SW480 (cell line): ENCODE data around the gene FADS1.

ENCODE experiments used
- DNase-seq: peaks from one replicate; pipeline ENCODE4 v3.0.0-alpha.2; 2016; ENCODE audit warnings: low spot score

Gene FADS1

DNA sequence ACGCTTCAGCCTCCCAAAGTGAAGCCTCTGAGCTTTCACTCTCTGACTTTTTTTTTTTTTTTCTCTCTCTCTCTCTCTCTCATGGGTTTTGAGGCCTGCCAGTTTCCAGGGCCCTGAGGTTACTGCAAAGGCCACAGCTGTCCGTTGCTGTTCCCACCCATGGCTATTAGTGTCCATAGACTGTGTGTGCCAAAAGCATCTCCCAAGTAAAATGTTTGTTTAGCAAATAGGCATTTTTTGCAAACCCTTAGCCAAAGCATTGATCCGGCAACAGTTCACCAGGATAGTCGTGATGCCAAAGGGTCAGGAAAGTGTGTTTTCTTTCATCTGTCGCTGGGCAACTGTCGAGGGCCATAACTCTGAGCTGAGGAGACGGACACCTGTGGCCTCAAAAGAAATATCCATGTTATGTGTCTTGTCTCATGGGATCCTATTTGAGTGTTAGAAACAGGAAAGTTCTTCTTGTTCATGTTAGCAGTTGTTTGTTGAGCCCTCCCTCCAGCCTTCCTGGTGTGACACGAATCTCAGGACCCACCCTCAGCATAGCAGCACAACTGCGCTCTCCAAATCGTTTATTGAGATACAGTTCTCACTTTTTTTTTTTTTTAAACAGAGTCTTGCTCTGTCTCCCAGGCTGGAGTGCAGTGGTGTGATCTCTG, 29.7 kb upstream of the FADS1 start:
- no peak for DNase-seq

GRCh38 chr11:61844909-61845565, 28.2 kb upstream of the FADS1 start:
- no peak for DNase-seq

DNA sequence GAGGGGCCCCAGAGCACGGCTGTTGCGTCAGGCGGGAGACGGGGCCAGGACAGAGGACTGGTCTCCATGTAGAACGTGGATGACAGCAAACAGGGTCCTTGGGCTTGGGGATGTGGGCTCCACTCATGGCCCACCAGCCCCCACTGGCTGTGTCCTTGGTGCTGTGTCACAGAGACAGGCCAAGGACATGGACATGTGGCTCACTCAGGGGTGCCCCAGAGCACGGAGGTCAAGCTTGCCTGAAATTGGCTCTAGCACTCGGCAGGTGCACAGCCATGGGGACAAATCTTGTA, 25.7 kb upstream of the FADS1 start:
- no peak for DNase-seq

GRCh38 chr11:61841636-61842527, 25.1 kb upstream of the FADS1 start:
- no peak for DNase-seq

DNA sequence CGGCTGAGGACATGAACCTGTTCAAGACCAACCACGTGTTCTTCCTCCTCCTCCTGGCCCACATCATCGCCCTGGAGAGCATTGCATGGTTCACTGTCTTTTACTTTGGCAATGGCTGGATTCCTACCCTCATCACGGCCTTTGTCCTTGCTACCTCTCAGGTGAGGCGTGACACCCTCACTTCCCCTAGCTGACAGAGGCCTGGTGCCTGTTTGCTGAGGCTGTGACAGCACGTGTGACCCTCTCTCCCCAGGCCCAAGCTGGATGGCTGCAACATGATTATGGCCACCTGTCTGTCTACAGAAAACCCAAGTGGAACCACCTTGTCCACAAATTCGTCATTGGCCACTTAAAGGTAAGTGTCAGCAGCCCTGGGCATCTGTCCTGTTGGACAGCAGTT, 23.6 kb upstream of the FADS1 start:
- DNase-seq, result no peak

DNA sequence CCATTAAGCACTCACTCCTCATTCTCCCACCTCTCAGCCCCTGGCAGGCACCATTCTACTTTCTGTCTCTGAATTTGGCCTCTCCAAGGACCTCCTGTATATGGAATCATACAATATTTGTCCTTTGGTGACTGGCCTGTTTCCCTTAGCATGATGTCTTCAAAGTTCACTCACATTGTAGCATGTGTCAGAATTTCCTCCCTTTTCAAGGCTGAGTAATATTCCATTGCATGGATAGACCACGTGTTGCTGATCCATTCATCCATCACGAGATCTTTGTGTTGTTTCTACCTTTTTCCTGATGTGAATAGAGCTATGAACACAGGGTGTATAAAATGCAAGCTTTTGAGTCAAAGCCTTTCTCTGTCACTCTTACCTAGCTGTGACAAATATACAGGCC, 22.9 kb upstream of the FADS1 start:
- DNase-seq, result no peak

GRCh38 chr11:61838921-61839320, 22.1 kb upstream of the FADS1 start:
- no peak for DNase-seq

DNA sequence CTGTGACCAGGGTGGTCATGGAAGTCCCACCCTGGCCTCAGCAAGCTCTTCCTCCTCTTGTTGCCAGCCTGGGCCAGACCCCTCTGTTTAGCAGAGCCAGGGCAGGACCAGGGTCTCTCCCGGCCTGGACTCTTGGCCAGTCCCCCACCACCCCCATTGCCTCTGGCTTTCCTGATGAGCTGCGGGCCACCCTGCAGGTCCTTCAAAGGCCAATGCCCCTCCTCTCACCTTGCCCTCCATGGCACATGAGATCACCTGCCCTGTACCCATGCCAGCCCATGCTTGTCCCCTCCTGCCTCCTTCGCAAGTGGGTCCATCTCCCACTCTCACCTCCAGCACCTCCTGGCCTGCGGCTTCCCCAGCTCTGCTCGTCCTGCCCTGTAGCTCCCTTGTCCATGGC, 21.7 kb upstream of the FADS1 start:
- no peak for DNase-seq

DNA sequence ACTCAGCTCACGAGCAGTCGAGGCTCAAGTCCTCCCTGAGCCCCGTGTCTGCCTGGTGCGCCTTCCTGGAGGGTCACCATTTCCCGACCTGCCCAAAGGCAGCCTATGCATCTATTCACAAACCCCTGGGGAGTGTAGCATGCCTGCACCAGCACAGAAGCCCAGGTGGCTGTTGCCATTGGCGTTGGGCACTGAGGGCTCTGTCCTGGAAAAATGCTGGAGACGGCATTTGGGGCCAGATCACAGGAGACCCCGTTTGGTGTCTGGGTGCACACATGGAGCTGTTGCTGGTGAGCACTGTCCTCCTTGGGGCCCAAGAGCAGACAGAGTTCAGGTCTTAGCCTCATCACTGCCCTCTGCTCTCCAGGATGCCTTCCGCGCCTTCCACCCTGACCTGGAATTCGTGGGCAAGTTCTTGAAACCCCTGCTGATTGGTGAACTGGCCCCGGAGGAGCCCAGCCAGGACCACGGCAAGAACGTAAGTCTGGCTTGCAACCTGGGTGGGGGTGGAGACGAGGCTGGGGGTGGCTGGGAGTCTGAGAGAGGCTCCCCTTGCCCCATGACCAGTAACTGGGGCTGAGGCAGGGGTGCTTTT, 20.7 kb upstream of the FADS1 start:
- no peak for DNase-seq

DNA sequence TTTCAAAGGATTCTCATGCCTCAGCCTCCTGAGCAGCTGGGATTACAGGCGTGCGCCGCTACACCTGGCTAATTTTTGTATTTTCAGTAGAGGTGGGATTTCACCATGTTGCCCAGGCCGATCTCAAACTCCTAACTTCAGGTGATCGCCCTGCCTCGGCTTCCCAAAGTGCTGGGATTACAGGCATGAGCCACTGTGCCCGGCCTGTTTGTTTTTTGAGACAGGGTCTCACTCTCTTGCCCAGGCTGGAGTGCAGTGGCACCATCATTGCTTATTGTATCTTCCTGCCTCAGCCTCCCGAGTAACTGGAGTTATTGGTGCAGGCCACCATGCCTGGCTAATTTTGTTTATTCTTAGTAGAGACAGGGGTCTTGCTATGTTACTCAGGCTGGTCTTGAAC, 19.4 kb upstream of the FADS1 start:
- DNase-seq, result no peak

DNA sequence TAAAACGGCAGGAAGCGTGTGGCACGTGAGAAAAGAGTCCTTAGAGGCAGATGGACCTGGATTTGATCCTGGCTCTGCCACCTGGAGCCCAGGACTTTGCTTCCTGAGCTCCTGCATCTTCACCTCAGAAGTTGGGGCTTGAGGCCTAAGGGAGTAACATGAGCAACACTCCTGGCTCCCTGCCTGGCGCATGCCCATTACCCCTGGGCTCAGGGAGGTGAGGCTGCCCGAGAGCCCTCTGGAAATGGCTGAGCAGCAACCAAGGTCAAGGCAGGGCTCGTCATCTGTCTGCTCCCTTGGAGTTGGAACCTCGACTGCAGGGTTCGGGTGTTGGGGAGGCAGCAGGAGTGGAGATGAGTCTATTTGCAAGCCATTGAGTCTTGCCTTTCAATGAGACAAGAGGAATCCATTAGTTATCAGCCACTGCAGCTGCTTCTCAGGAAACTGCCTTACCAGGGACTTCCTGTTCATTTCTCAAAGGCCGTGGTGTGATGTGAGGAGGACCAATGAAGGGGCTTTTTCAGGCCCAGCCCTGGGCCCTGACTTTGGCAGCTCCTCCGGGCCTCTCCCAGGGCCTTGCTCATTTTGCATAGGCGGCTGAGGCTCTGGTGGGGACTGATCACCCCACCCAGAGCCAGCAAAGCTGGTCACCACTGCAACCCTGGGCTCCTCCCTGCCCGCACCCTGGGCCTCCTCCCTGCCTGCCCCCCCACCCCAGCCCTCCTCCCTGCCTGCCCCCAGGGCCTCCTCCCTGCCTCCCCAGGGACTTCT, 17.7 kb upstream of the FADS1 start:
- DNase-seq, result no peak

- DNase-seq, result no peak
Measured at GRCh38 chr11:61833926-61834277, 17.1 kb upstream of the FADS1 start.

DNA sequence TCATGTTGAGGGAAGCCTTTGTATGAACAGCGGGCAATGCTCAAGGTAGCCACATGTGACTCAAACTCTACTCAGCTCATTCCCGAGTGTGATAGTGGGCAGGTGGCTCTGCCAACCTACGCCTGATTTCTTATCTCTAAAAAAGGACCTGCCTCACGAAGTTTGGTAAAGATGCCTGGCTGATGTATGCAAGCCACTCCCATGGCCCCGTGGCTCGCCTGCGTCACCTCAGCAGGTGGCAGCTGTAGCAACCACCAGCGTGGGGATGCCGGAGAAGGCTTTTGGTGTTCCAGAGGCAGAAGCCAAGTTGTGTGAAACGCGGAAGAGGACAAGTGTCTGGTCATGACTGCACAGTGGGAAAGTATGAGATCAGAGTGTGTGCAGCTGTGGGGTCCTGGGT, 16.7 kb upstream of the FADS1 start:
- no peak for DNase-seq

- no peak for DNase-seq
Measured at GRCh38 chr11:61832754-61833153, 16.0 kb upstream of the FADS1 start.

DNA sequence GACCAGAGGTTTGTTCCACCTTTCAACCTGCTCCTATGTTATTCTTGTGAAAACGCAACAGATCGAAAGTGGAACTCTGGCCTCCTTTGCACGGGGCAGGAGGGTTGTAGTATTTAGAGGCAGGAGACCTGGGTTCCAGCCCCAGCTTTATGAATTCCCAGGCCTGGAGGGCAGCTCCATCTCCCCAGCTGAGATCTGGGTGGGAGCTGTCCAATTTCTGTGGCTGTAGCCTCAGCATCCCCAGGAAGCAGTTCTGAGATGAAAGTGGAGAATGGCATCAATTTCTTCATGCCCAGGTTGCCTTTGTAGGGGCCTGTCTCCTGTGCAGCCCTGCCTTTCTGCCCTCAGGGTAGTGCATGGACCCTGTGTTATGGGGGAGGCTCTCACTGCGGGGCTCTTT, 15.4 kb upstream of the FADS1 start:
- DNase-seq, result no peak

DNA sequence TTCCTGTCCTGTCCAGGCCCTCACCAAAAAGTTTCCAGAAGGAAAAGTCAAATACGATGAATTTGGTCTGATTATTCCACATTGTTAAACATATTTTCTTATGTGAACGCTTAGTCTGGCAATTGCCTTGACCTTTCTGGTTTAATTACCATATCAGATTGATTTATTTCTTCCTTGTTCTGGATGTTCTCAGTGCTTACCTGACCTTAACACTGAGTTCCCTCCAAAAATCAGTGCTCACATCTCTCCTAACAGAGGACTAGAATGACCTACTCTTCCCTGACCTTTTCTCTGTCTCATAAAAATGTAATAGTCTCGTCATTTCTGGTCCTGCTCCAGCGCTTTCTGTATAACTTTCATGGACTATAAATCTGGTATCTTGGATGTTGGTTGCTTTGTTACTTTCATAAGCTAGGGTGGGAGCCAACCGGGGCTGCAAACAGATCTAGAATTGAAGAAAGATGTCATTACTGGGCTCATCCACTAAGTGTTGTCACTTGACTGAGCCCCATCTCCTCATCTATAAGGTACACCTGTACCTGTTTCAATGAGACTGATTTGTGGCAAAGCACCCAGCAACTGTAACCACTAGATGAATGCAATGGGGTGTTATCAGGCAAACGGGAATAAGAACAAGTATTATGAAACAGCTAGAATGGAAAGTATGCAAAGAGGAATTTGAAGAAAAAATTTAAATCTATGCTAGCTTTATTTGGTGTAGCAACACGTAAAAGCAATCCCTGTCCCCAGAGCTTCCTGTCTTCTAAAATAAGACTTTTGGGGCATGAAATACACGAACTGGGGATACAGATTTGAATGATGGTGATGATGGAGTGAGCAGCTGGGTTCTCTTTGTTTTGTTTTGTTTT, 13.7 kb upstream of the FADS1 start:
- DNase-seq, result no peak

DNA sequence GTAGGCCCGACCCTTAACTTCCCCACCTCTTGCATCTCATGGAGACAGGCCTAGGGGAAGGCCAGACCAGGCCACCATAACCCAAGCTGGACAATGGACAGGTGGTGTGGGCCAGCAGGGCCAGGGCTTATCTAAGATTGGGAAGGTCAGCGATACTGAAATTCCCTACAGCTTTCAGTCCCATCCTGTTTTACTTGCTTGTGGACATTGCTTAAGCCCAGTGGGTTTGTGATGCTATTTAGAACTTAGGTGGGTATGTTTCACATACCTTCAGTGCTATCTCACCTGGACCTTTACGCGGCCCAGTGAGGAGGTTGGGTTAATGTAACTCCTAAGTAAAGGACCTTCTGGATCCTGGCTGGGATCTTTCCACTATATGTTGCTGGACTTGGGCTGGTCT, 13.0 kb upstream of the FADS1 start:
- DNase-seq, result no peak

- no peak for DNase-seq
Measured at GRCh38 chr11:61828629-61829407, 12.0 kb upstream of the FADS1 start.

- no peak for DNase-seq
Measured at GRCh38 chr11:61828379-61828628, 11.5 kb upstream of the FADS1 start.

DNA sequence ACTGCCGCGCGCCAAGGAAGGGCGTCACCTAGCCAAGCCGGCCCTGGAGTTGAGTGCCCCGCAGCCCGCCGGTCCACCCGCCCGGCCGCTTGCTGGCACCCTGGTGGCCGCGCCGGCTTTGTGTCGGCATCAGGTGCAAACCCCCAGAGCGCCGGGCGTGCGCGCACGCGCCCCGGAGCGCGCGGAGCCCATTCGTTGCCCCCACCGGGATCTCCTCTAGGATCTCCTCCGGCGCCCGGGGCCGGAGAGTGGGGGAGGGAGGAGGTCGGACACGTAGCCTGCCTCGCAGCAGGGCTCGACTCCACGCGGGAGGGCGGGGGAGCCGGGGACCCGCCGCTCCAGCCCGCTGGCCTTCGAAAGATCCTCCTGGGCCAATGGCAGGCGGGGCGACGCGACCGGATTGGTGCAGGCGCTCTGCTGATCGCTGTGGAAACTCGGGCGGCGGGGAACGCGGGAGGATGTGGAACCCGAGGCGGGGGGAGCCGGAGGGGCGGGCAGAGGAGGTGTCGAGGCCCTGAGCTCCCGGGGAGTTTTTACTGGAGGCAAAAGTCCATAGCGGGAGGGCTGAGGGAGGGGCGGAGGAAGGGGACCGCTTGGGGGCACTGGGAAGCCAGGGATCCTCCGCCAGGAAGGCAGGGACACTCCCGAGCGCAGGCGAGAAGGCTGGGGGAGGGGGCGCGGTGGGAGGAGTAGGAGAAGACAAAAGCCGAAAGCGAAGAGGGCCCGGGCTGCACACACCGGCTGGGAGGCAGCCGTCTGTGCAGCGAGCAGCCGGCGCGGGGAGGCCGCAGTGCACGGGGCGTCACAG, 11.0 kb upstream of the FADS1 start, which contains the start of gene FADS2:
Gene FADS2, plus strand, starts transcription at position 730 of the 808 bp plus-strand sequence. CDS start 91 bp downstream, outside the sequence.
- no peak for DNase-seq
